ENCODE data around the gene CCN6. TPM values are rescaled to one million over a fixed set of nuclear protein-coding genes. Genes with fewer than 3 reads are reported as not detected.

Gene CCN6
- polyA plus RNA-seq, 1 donor: 0.43 TPM

DNA sequence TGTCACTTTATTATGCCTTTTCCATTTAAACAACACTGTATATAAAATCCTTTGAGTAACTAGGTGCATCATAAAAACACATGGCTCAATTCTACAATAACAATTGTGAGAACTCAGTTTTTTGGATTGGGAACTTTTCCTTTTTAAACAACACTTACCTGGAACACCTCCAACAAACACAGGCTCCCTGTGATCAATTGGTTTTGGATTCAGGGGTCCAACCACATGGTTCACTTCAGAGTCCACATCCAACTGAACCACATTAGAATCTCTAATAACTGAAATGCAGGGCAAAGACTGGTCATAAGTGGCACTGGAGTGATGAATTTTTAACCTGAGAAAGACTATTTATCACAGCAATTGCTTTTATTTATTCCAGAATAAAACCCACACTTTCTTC lies 60.0 kb downstream of the CCN6 start:
- no peaks in the 10 kb centered on the region for H3K4me1 ChIP-seq (ENCODE audit: control insufficient read depth, insufficient read depth, low read length)
- DNase-seq: no peak
- H3K27me3 ChIP-seq (ENCODE audit: control insufficient read depth, insufficient read depth, low read length): no peaks in the 10 kb centered on the region
- peaks cover 13% of the 10 kb centered on the region for H3K36me3 ChIP-seq (ENCODE audit: control insufficient read depth, insufficient read depth, low read length)
- H3K9me3 ChIP-seq (ENCODE audit: control insufficient read depth, low read depth, low read length): no peaks in the 10 kb centered on the region
- H3K4me3 ChIP-seq (ENCODE audit: low read length): no peak overlapping the region
- H3K27ac ChIP-seq (ENCODE audit: low read length): no peak overlapping the region

GRCh38 chr6:112114577-112115223 lies 60.8 kb downstream of the CCN6 start:
- no peaks in the 10 kb centered on the region for H3K27me3 ChIP-seq (ENCODE audit: control insufficient read depth, insufficient read depth, low read length)
- DNase-seq: no peak
- no peak overlapping the region for H3K27ac ChIP-seq (ENCODE audit: low read length)
- H3K36me3 ChIP-seq (ENCODE audit: control insufficient read depth, insufficient read depth, low read length): peaks cover 17% of the 10 kb centered on the region
- no peak overlapping the region for H3K4me3 ChIP-seq (ENCODE audit: low read length)
- no peaks in the 10 kb centered on the region for H3K4me1 ChIP-seq (ENCODE audit: control insufficient read depth, insufficient read depth, low read length)
- no peaks in the 10 kb centered on the region for H3K9me3 ChIP-seq (ENCODE audit: control insufficient read depth, low read depth, low read length)
- WGBS (ENCODE audit: insufficient coverage, low lambda C conversion rate): 92% methylated on average over 1 of the region's 3 CpGs

GRCh38 chr6:112116221-112116620 lies 62.3 kb downstream of the CCN6 start:
- Histone ChIP-seq H3K4me3 (ENCODE audit: low read length) (no peak overlapping the region), H3K4me1 (ENCODE audit: control insufficient read depth, insufficient read depth, low read length) (no peaks in the 10 kb centered on the region), H3K36me3 (ENCODE audit: control insufficient read depth, insufficient read depth, low read length) (peaks cover 19% of the 10 kb centered on the region), H3K9me3 (ENCODE audit: control insufficient read depth, low read depth, low read length) (no peaks in the 10 kb centered on the region), H3K27me3 (ENCODE audit: control insufficient read depth, insufficient read depth, low read length) (no peaks in the 10 kb centered on the region), H3K27ac (ENCODE audit: low read length) (no peak overlapping the region)
- WGBS (ENCODE audit: insufficient coverage, low lambda C conversion rate): no CpG with 5 or more reads among the region's 1 CpG
- no peak for DNase-seq

DNA sequence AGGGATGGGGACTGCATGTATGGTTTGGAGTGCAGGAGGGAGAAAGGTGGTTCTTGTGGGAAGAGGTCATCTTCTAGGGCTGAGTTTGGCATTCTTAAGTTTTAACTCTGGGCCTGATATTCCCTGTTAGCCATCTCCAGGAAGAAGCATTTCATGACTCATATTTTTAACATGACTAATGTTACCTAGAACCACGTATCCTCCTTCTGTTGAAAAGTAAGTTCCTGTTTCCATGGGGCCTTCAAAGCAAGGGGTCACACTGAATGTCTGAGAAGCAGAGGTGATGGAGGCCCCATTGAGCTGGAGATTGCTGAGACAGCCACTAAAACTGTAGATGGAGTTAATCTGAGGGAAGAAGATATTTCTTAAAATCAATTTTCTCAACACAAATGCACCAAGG lies 63.6 kb downstream of the CCN6 start:
- H3K9me3 ChIP-seq (ENCODE audit: control insufficient read depth, low read depth, low read length): no peaks in the 10 kb centered on the region
- H3K36me3 ChIP-seq (ENCODE audit: control insufficient read depth, insufficient read depth, low read length): peaks cover 22% of the 10 kb centered on the region
- WGBS (ENCODE audit: insufficient coverage, low lambda C conversion rate): no CpG with 5 or more reads among the region's 1 CpG
- H3K27ac ChIP-seq (ENCODE audit: low read length): no peak overlapping the region
- H3K4me3 ChIP-seq (ENCODE audit: low read length): no peak overlapping the region
- no peaks in the 10 kb centered on the region for H3K27me3 ChIP-seq (ENCODE audit: control insufficient read depth, insufficient read depth, low read length)
- no peaks in the 10 kb centered on the region for H3K4me1 ChIP-seq (ENCODE audit: control insufficient read depth, insufficient read depth, low read length)
- no peak for DNase-seq

- H3K27me3 ChIP-seq (ENCODE audit: control insufficient read depth, insufficient read depth, low read length): no peaks in the 10 kb centered on the region
- DNase-seq: no peak
- no peaks in the 10 kb centered on the region for H3K9me3 ChIP-seq (ENCODE audit: control insufficient read depth, low read depth, low read length)
- no peaks in the 10 kb centered on the region for H3K4me1 ChIP-seq (ENCODE audit: control insufficient read depth, insufficient read depth, low read length)
- H3K27ac ChIP-seq (ENCODE audit: low read length): no peak overlapping the region
- H3K36me3 ChIP-seq (ENCODE audit: control insufficient read depth, insufficient read depth, low read length): peaks cover 22% of the 10 kb centered on the region
- H3K4me3 ChIP-seq (ENCODE audit: low read length): no peak overlapping the region
Observed at GRCh38 chr6:112118034-112118433, 64.1 kb downstream of the CCN6 start.

Other genes with a start within 250 kb of the CCN6 start
- gene FYN, start 180.7 kb upstream of the CCN6 start, polyA plus RNA-seq: 46.0 TPM
- 33.8 TPM for gene TUBE1, start 33.4 kb downstream of the CCN6 start, polyA plus RNA-seq
- 15.2 TPM for gene FAM229B, start 33.5 kb downstream of the CCN6 start, polyA plus RNA-seq
- gene LAMA4, start 200.5 kb downstream of the CCN6 start, polyA plus RNA-seq: 57.6 TPM